ENCODE results near the gene IL17REL.
"Not testable (repeated sequence)": the region's sequence is repeated elsewhere in the genome, so short reads cannot be mapped to it uniquely, and the experiment has no call there.

Gene IL17REL

GRCh38 chr22:50001388-50002231 lies 11.0 kb downstream of the IL17REL start:
- no peak for DNase-seq

DNA sequence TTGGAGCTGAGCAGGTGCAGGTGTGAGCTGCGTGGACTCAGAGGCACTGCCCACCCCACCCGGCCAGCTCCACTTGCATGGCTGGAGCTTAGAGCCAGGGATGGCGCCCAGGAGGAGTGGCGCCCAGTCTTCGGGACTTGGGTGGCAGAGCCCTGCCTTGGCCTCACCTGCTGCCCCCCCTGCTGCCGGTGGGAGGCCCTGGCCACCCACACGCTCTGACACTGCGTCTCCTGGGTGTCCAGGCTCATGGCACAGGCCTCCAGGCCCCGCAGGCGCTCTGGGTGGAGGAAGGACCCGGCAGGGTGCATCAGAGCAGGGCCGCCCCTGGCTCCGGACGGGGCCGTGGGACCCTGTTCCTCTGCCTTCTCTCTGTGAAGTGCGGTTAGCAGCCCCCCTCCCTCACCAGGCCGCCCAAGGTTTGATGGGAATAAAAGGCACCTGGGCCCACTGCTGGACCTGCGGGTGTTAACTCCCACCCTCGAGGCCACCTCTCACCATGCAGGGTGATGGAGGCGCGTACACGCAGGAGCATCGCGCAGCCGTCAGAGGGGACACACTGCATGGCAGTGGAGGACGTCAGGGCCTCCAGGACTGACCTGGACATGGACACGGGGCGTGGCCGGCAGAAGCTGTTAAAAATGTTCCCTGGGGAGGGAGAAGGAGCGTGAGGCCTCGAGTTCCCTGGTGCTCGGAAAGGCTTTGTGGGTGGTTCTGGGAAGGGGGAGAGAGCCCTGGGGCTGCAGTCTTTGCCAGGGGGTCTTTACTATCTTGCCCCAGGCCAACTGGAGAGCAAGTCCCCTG lies 11.8 kb downstream of the IL17REL start:
- no peak for DNase-seq

GRCh38 chr22:49999946-50000586 lies 12.5 kb downstream of the IL17REL start:
- DNase-seq, result no peak

- DNase-seq, result peak in 2 of 3 donors; percentile 30 to 79
Observed at GRCh38 chr22:49999063-49999945, 13.3 kb downstream of the IL17REL start.

- no peak for DNase-seq
Observed at GRCh38 chr22:49998718-49999062, 13.9 kb downstream of the IL17REL start.

DNA sequence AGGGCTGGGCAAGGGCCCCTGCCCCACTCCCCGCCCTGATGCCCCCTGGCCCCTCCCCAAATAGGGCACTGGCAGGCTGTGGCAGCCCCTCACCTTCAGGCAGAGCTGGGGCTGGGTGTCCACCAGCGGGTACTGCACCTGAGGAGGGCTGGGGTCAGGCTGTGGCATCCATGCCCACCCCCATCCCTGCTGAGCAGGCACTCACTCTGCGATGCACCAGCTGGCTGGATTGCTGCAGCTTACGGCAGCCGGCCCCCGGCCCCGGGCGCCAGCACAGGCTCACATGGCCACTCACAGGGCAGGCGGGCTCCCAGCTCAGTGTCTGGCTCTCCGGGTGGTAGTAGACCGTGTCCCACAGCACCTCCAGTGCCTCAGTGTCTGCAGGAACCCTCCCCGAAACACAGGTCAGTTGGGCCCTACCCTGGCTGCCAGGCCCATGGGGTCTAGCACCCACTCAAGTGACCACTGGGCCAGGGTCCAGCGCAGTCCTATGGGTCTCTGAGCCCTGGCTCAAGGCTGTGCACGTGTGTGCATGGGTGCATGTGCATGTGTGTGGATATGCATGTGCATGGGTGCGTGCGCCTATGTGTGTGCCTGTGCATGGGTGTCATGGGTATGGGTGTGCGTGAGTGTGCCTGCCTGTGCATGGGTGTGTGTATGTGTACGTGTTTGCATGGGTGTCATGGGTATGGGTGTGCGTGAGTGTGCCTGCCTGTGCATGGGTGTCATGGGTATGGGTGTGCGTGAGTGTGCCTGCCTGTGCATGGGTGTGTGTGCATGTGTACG lies 14.4 kb downstream of the IL17REL start:
- no peak for DNase-seq

- DNase-seq, result no peak
Observed at GRCh38 chr22:49997251-49997599, 15.3 kb downstream of the IL17REL start.

- DNase-seq, result no peak
Observed at GRCh38 chr22:49996518-49997250, 15.9 kb downstream of the IL17REL start.

GRCh38 chr22:49996119-49996517 lies 16.4 kb downstream of the IL17REL start:
- no peak for DNase-seq

DNA sequence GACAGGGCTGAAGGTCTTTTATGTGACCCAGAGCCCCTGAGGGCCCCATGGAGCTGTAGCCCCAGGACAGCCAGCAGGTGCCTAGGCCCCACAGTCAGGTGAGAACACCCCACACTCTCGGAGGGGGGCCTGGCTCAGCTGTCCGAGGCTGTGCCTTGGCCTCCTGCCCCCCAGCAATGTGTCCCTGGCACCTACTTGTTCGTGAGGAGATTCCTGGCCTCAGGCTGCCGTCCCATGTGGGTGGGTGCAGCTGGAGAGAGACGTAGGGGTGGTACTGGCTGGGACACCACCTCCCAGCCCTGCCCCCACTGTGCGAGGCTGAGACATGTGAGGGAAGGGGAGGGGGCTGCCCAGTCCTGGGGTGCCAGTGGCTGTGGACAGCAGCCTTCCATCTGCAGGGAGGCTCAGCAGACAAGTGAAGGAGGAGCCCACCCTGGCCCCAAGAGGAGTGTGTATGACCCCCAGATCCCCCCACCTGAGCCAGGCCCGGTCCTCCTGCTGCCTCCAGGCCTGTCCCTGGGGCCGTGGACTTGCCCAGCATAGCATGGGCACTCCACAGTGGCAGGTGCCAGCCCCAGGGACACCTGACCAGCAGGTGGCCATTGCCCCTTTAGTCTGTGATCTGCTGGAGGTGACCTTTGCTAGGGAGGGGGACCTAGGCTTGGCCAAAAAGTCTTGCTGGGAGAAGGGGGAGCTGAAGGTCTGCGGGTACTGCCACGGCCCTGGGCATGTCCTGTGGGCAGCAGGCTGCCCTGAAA lies 17.0 kb downstream of the IL17REL start:
- DNase-seq, result no peak

DNA sequence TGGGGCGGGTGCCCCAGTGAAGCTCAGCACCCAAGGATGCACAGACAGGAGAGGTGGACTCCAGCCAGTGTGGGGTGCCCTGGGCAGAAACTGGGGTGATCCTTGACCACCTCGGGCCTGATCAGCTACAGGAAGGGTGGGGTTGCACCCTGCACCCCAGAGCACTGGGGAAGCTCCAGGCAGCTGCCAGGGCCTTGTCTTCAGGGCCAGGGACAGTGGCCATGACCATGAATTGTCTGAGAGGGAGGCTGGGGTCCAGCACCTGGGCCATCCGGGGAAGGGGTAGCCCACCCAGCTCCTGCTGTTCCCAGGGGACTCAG lies 17.6 kb downstream of the IL17REL start:
- DNase-seq, result no peak

- DNase-seq, result no peak
Observed at GRCh38 chr22:49994361-49995040, 18.1 kb downstream of the IL17REL start.

DNA sequence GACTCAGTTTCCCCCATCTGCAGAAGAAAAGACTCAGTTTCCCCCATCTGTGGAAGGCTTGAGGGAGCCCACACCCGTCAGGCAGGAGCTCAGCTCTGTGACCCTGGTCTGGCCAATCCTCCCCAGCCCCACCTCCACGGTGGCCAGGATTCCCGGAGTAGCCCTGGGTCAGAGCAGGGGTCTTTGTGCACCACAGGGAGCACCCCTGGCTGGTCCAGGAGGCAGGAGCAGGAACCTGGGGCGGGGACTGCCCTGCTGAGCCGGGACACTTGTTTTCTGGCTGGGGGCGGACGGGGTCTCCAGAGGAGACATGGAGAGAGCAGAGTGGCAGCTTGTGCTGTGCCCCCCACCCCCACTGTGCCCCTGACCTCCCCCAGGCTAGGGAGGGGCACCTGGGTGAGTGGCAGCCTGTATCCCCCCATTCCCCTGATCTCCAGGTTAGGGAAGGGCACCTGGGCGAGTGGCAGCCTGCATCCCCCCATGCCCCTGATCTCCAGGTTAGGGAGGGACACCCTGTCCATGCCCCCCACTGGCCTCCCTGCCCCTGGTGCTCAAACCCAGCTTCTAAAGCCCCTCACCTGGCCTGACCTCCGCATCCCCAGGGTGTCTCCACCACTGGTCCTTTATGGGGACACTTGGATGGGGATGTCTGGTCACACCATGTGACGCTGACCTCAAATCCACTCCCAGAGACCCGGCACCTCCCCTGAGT lies 18.8 kb downstream of the IL17REL start:
- DNase-seq, result no peak

- DNase-seq, result peak; percentile 82 to 88 (median 86)
Observed at GRCh38 chr22:49992921-49993648, 19.5 kb downstream of the IL17REL start.

DNA sequence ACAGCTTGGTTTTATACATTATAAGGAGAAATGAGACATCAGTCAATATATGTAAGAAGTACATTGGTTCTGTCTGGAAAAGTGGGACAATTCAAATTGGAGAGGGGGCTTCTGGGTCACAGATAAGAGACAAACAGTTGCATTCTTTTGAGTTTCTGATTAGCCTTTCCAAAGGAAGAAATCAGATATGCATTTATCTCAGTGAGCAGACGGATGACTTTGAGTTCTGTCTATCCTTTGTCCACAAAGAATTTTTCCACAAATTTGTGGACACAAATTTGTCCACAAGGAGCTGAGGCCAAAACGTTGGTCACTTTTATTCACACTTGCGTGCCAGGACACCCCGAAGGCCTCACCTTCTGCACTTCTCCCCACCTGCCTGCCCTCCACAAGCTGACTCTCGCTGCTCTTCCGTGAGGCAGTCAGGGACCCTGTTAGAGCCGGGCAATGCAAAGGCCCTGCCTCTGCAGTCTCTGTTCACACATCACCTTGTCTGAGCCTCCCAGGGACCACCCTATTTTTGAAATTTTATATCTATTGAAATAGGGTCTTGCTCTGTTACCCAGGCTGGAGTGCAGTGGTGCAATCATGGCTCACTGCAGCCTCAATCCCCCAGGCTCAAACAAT lies 20.5 kb downstream of the IL17REL start:
- no peak for DNase-seq

DNA sequence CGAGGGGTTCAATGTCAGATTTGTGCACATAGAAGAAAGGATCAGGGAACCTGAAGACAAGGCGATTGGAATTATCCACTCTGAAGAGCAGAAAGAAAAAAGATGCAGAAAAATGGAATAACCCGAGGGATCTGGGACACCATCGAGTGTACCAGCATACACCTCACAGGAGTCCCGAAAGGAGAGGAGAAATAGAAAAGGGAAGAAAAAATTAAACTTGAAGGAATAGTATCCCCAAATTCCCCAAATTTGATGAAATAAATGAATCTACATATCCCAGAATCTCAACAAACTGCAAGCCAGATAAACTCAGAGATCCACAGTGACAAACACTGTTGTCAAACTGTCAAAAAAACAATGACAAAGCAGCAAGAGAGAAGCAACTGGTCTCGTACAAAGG lies 21.4 kb downstream of the IL17REL start:
- DNase-seq, result no peak

DNA sequence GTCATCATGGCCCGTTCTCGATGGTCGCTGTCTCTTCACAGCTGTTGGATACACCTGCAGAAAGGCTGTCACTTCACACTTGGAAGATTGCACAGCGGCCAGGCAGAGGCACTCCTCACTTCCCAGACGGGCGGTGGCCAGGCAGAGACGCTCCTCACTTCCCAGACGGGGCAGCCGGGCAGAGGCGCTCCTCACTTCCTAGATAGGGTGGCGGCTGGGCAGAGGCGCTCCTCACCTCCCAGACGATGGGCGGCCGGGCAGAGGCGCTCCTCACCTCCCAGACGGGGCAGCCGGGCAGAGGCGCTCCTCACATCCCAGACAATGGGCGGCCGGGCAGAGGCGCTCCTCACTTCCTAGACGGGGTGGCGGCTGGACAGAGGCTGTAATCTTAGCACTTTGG lies 22.7 kb downstream of the IL17REL start:
- DNase-seq, result not testable (repeated sequence)

GRCh38 chr22:49986325-49986724 lies 26.2 kb downstream of the IL17REL start:
- no peak for DNase-seq
